Measurements from ENCODE around the gene NEGR1.

- TF ChIP-seq CTCF (conservative IDR thresholded peaks at IDR 0.05; ENCODE audit: low read depth in 2 of 2) (no peak), EZH2phosphoT487 (IDR thresholded peaks at IDR 0.05; ENCODE audit: unreplicated experiment) (no peak), ETS1 (IDR thresholded peaks at IDR 0.05) (no peak), EZH2 (IDR thresholded peaks at IDR 0.05; ENCODE audit: low read depth, unreplicated experiment) (no peak), CREB1 (CRISPR knock-in tag; IDR thresholded peaks at IDR 0.05; ENCODE audit: low read depth) (no peak), POLR2AphosphoS5 (IDR thresholded peaks at IDR 0.05; ENCODE audit: low read depth) (no peak), REST (IDR thresholded peaks at IDR 0.05; ENCODE audit: unreplicated experiment) (no peak), NANOG (IDR thresholded peaks at IDR 0.05; ENCODE audit: borderline replicate concordance) (no peak), JUNB (IDR thresholded peaks at IDR 0.05; ENCODE audit: unreplicated experiment) (no peak), ZNF331 (CRISPR knock-in tag; IDR thresholded peaks at IDR 0.05; ENCODE audit: low read depth) (no peak), ZNF114 (CRISPR knock-in tag; IDR thresholded peaks at IDR 0.05) (no peak), ZNF462 (CRISPR knock-in tag; IDR thresholded peaks at IDR 0.05) (no peak)
Measured at GRCh38 chr1:72075425-72075824, 206.9 kb downstream of the NEGR1 start.

All from GM23338 (cell line).